ENCODE measurements around the gene GSK3A.

DNA sequence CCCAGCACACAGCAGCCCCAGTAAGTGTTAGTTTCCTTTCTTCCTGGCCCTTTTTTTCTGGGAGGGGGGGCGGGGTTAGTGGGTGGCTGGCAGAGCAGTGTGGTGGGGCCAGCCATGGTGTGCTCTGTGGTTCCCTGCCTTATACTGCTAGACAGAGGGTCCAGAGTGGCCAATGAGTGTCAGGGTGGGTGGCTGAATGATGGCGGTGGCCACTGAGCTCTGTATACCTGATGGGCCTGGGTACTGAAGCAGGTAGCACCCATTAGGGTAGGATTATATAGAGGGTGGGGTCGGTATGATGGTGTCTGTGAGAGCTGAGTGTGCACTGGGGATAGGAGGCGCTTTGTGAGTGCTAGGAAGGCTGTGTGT is 40.4 kb upstream of the GSK3A start:
- no peak for TF ChIP-seq EZH2 (IDR thresholded peaks at IDR 0.05; ENCODE audit: low read length, unreplicated experiment)
- TF ChIP-seq, protein P1, sequence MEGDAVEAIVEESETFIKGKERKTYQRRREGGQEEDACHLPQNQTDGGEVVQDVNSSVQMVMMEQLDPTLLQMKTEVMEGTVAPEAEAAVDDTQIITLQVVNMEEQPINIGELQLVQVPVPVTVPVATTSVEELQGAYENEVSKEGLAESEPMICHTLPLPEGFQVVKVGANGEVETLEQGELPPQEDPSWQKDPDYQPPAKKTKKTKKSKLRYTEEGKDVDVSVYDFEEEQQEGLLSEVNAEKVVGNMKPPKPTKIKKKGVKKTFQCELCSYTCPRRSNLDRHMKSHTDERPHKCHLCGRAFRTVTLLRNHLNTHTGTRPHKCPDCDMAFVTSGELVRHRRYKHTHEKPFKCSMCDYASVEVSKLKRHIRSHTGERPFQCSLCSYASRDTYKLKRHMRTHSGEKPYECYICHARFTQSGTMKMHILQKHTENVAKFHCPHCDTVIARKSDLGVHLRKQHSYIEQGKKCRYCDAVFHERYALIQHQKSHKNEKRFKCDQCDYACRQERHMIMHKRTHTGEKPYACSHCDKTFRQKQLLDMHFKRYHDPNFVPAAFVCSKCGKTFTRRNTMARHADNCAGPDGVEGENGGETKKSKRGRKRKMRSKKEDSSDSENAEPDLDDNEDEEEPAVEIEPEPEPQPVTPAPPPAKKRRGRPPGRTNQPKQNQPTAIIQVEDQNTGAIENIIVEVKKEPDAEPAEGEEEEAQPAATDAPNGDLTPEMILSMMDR (conservative IDR thresholded peaks at IDR 0.05; ENCODE audit: low read depth, low read length), result no peak
- TF ChIP-seq EZH2phosphoT487 (IDR thresholded peaks at IDR 0.05; ENCODE audit: borderline replicate concordance, low read length), result no peak
